ENCODE measurements around the gene ZBTB16. TPM values are rescaled to one million over a fixed set of nuclear protein-coding genes. Genes with fewer than 3 reads are reported as not detected.

The ZBTB16 gene
- total RNA-seq, 1 experiment from 2014 or later = 70.4 TPM

- H3K4me3 Mint-ChIP-seq (ENCODE audit: unreplicated experiment) = peak within 1 kb of the TSS; percentile 78
- BruUV-seq (replicated peaks) = TSS peak; percentile 72
- CTCF ChIA-PET = interaction anchor here (0.6 to 1.7 kb wide), 7 partner anchors 9 to 995 kb away, joined by 3 to 12 read pairs (median 3); no protein-coding TSS in a partner anchor
These were observed 236.4 kb downstream of the ZBTB16 start, which contains the start of gene NNMT for GRCh38 chr11:114295676-114296604. Gene NNMT (plus strand): TSS chr11:114296399. CDS start chr11:114296557, 158 bp downstream.

GRCh38 chr11:114296605-114297372 lies 237.3 kb downstream of the ZBTB16 start:
- BruUV-seq (replicated peaks) = TSS peak; percentile 61
- peak; percentile 78 for DNase-seq (ENCODE audit: unreplicated experiment)
- TF ChIP-seq CTCF (IDR thresholded peaks at IDR 0.05; ENCODE audit: unreplicated experiment) = no peak
- POLR2A ChIA-PET = interaction anchor here (0.9 to 5.2 kb wide), 29 partner anchors 8 to 237 kb away, joined by 3 to 83 read pairs (median 7); partner anchors contain the start of genes C11orf71, RBM7, REXO2 and ZBTB16
- intact Hi-C loops (cut with micrococcal nuclease) = loop anchor here (1.0 to 10.0 kb wide), 3 partner anchors 16 to 928 kb away; partner anchors contain the start of genes C11orf71 and RBM7
- H3K27me3 Mint-ChIP-seq (ENCODE audit: insufficient read depth, unreplicated experiment) = no peaks in the 10 kb centered on the region
- H3K9me3 Mint-ChIP-seq (ENCODE audit: unreplicated experiment) = peaks cover 9% of the 10 kb centered on the region
- peaks cover 67% of the 10 kb centered on the region for H3K36me3 Mint-ChIP-seq (ENCODE audit: insufficient read depth, unreplicated experiment)
- peaks cover 41% of the 10 kb centered on the region for H3K4me1 Mint-ChIP-seq (ENCODE audit: insufficient read depth, unreplicated experiment)
- peak overlapping the region; percentile 98 for H3K27ac Mint-ChIP-seq (ENCODE audit: low read depth, unreplicated experiment)
- CTCF ChIA-PET = interaction anchor here (0.9 to 1.7 kb wide), 4 partner anchors 8 to 115 kb away, joined by 3 to 12 read pairs (median 4); no protein-coding TSS in a partner anchor
- peak overlapping the region; percentile 78 for H3K4me3 Mint-ChIP-seq (ENCODE audit: unreplicated experiment)

More at GRCh38 chr11:114295676-114296604, 236.4 kb downstream of the ZBTB16 start, which contains the start of gene NNMT:
- TF ChIP-seq CTCF (IDR thresholded peaks at IDR 0.05; ENCODE audit: unreplicated experiment) = no peak
- peak; percentile 99 for DNase-seq (ENCODE audit: unreplicated experiment)
- POLR2A ChIA-PET = interaction anchor here (0.6 to 2.0 kb wide), 31 partner anchors 8 to 490 kb away, joined by 3 to 83 read pairs (median 5); partner anchors contain the start of genes C11orf71, RBM7, REXO2 and ZBTB16
- Mint-ChIP-seq H3K27ac (ENCODE audit: low read depth, unreplicated experiment) (peak within 1 kb of the TSS; percentile 98), H3K4me1 (ENCODE audit: insufficient read depth, unreplicated experiment) (peaks cover 37% of the 10 kb centered on the region), H3K36me3 (ENCODE audit: insufficient read depth, unreplicated experiment) (peaks cover 64% of the 10 kb centered on the region), H3K27me3 (ENCODE audit: insufficient read depth, unreplicated experiment) (no peaks in the 10 kb centered on the region), H3K9me3 (ENCODE audit: unreplicated experiment) (peaks cover 10% of the 10 kb centered on the region)
- intact Hi-C loops (cut with micrococcal nuclease) = loop anchor here (1.0 to 10.0 kb wide), 3 partner anchors 16 to 929 kb away; partner anchors contain the start of genes C11orf71 and RBM7

GRCh38 chr11:114297806-114298709 lies 238.5 kb downstream of the ZBTB16 start:
- ChIA-PET POLR2A (interaction anchor here (0.5 to 5.2 kb wide), 18 partner anchors 10 to 971 kb away, joined by 3 to 83 read pairs (median 4); partner anchors contain the start of genes C11orf71, RBM7 and ZBTB16), CTCF (interaction anchor here (2.0 kb wide), 1 partner anchor 10 kb away, joined by 19 read pairs; no protein-coding TSS in a partner anchor)
- Mint-ChIP-seq H3K4me1 (ENCODE audit: insufficient read depth, unreplicated experiment) (peaks cover 31% of the 10 kb centered on the region), H3K27ac (ENCODE audit: low read depth, unreplicated experiment) (peak overlapping the region; percentile 98), H3K36me3 (ENCODE audit: insufficient read depth, unreplicated experiment) (peaks cover 75% of the 10 kb centered on the region), H3K9me3 (ENCODE audit: unreplicated experiment) (peaks cover 15% of the 10 kb centered on the region), H3K27me3 (ENCODE audit: insufficient read depth, unreplicated experiment) (no peaks in the 10 kb centered on the region), H3K4me3 (ENCODE audit: unreplicated experiment) (peak overlapping the region; percentile 78)
- no peak for TF ChIP-seq CTCF (IDR thresholded peaks at IDR 0.05; ENCODE audit: unreplicated experiment)
- peak; percentile 62 for DNase-seq (ENCODE audit: unreplicated experiment)
- intact Hi-C loops (cut with micrococcal nuclease) = loop anchor here (5.0 to 10.0 kb wide), 2 partner anchors 104 to 927 kb away; partner anchors contain the start of genes C11orf71 and RBM7
- no TSS peak for BruUV-seq (replicated peaks)
